ENCODE results near the gene GNB1. TPM values are rescaled to one million over a fixed set of nuclear protein-coding genes. Genes with fewer than 3 reads are reported as not detected.

Gene GNB1
- polyA plus RNA-seq, 1 donor = 226 TPM

GRCh38 chr1:1780598-1781525 lies 110.0 kb downstream of the GNB1 start:
- no peak for DNase-seq
- H3K27me3 ChIP-seq (ENCODE audit: control insufficient read depth, insufficient read depth, low read length) = no peaks in the 10 kb centered on the region
- H3K4me3 ChIP-seq (ENCODE audit: low read length) = no peak overlapping the region
- H3K36me3 ChIP-seq (ENCODE audit: control insufficient read depth, insufficient read depth, low read length) = peaks cover 15% of the 10 kb centered on the region
- no CpG with 5 or more reads among the region's 7 CpGs for WGBS (ENCODE audit: insufficient coverage, low lambda C conversion rate)
- no peaks in the 10 kb centered on the region for H3K9me3 ChIP-seq (ENCODE audit: control insufficient read depth, low read depth, low read length)
- peak overlapping the region; percentile 91 for H3K27ac ChIP-seq (ENCODE audit: low read length)
- peaks cover 55% of the 10 kb centered on the region for H3K4me1 ChIP-seq (ENCODE audit: control insufficient read depth, insufficient read depth, low read length)

- Histone ChIP-seq H3K27me3 (ENCODE audit: control insufficient read depth, insufficient read depth, low read length) (no peaks in the 10 kb centered on the region), H3K4me3 (ENCODE audit: low read length) (no peak overlapping the region), H3K4me1 (ENCODE audit: control insufficient read depth, insufficient read depth, low read length) (peaks cover 59% of the 10 kb centered on the region), H3K9me3 (ENCODE audit: control insufficient read depth, low read depth, low read length) (no peaks in the 10 kb centered on the region), H3K27ac (ENCODE audit: low read length) (peak overlapping the region; percentile 91), H3K36me3 (ENCODE audit: control insufficient read depth, insufficient read depth, low read length) (peaks cover 6% of the 10 kb centered on the region)
- DNase-seq = peak in 1 of 2 donors; percentile 74
- no CpG with 5 or more reads among the region's 19 CpGs for WGBS (ENCODE audit: insufficient coverage, low lambda C conversion rate)
Measured at GRCh38 chr1:1779691-1780597, 110.9 kb downstream of the GNB1 start.

GRCh38 chr1:1779320-1779675 lies 111.6 kb downstream of the GNB1 start:
- no CpG with 5 or more reads among the region's 11 CpGs for WGBS (ENCODE audit: insufficient coverage, low lambda C conversion rate)
- no peak for DNase-seq
- peaks cover 59% of the 10 kb centered on the region for H3K4me1 ChIP-seq (ENCODE audit: control insufficient read depth, insufficient read depth, low read length)
- H3K36me3 ChIP-seq (ENCODE audit: control insufficient read depth, insufficient read depth, low read length) = no peaks in the 10 kb centered on the region
- no peaks in the 10 kb centered on the region for H3K27me3 ChIP-seq (ENCODE audit: control insufficient read depth, insufficient read depth, low read length)
- peaks cover 2% of the 10 kb centered on the region for H3K9me3 ChIP-seq (ENCODE audit: control insufficient read depth, low read depth, low read length)
- H3K4me3 ChIP-seq (ENCODE audit: low read length) = peak overlapping the region; percentile 51
- H3K27ac ChIP-seq (ENCODE audit: low read length) = peak overlapping the region; percentile 91

GRCh38 chr1:1778663-1779319 lies 112.1 kb downstream of the GNB1 start:
- Histone ChIP-seq H3K36me3 (ENCODE audit: control insufficient read depth, insufficient read depth, low read length) (no peaks in the 10 kb centered on the region), H3K27me3 (ENCODE audit: control insufficient read depth, insufficient read depth, low read length) (no peaks in the 10 kb centered on the region), H3K4me1 (ENCODE audit: control insufficient read depth, insufficient read depth, low read length) (peaks cover 59% of the 10 kb centered on the region), H3K9me3 (ENCODE audit: control insufficient read depth, low read depth, low read length) (peaks cover 3% of the 10 kb centered on the region), H3K27ac (ENCODE audit: low read length) (peak overlapping the region; percentile 91), H3K4me3 (ENCODE audit: low read length) (peak overlapping the region; percentile 51)
- DNase-seq = peak; percentile 65 to 87
- WGBS (ENCODE audit: insufficient coverage, low lambda C conversion rate) = no CpG with 5 or more reads among the region's 68 CpGs

GRCh38 chr1:1777950-1778662 lies 112.8 kb downstream of the GNB1 start, which contains the start of gene NADK:
NADK (minus strand) TSS chr1:1778470; CDS start chr1:1765406, 13,064 bp downstream.
- H3K4me3 ChIP-seq (ENCODE audit: low read length) = peak within 1 kb of the TSS; percentile 61
- no peaks in the 10 kb centered on the region for H3K36me3 ChIP-seq (ENCODE audit: control insufficient read depth, insufficient read depth, low read length)
- peak; percentile 71 for DNase-seq
- no peaks in the 10 kb centered on the region for H3K27me3 ChIP-seq (ENCODE audit: control insufficient read depth, insufficient read depth, low read length)
- H3K27ac ChIP-seq (ENCODE audit: low read length) = peak within 1 kb of the TSS; percentile 91
- H3K4me1 ChIP-seq (ENCODE audit: control insufficient read depth, insufficient read depth, low read length) = peaks cover 54% of the 10 kb centered on the region
- H3K9me3 ChIP-seq (ENCODE audit: control insufficient read depth, low read depth, low read length) = peaks cover 3% of the 10 kb centered on the region
- no CpG with 5 or more reads among the region's 99 CpGs for WGBS (ENCODE audit: insufficient coverage, low lambda C conversion rate)

GRCh38 chr1:1777583-1777899 lies 113.3 kb downstream of the GNB1 start:
- Histone ChIP-seq H3K9me3 (ENCODE audit: control insufficient read depth, low read depth, low read length) (peaks cover 3% of the 10 kb centered on the region), H3K36me3 (ENCODE audit: control insufficient read depth, insufficient read depth, low read length) (no peaks in the 10 kb centered on the region), H3K4me3 (ENCODE audit: low read length) (peak overlapping the region; percentile 61), H3K27ac (ENCODE audit: low read length) (peak overlapping the region; percentile 60), H3K4me1 (ENCODE audit: control insufficient read depth, insufficient read depth, low read length) (peaks cover 48% of the 10 kb centered on the region), H3K27me3 (ENCODE audit: control insufficient read depth, insufficient read depth, low read length) (no peaks in the 10 kb centered on the region)
- peak in 1 of 2 donors; percentile 46 for DNase-seq
- WGBS (ENCODE audit: insufficient coverage, low lambda C conversion rate) = no CpG with 5 or more reads among the region's 6 CpGs

- peaks cover 44% of the 10 kb centered on the region for H3K4me1 ChIP-seq (ENCODE audit: control insufficient read depth, insufficient read depth, low read length)
- peaks cover 5% of the 10 kb centered on the region for H3K9me3 ChIP-seq (ENCODE audit: control insufficient read depth, low read depth, low read length)
- peak overlapping the region; percentile 60 for H3K27ac ChIP-seq (ENCODE audit: low read length)
- H3K27me3 ChIP-seq (ENCODE audit: control insufficient read depth, insufficient read depth, low read length) = no peaks in the 10 kb centered on the region
- peak overlapping the region; percentile 61 for H3K4me3 ChIP-seq (ENCODE audit: low read length)
- WGBS (ENCODE audit: insufficient coverage, low lambda C conversion rate) = 0% methylated on average over 2 of the region's 9 CpGs
- H3K36me3 ChIP-seq (ENCODE audit: control insufficient read depth, insufficient read depth, low read length) = peaks cover 5% of the 10 kb centered on the region
- peak in 1 of 2 donors; percentile 65 for DNase-seq
Measured at GRCh38 chr1:1776672-1777582, 114.0 kb downstream of the GNB1 start.

GRCh38 chr1:1775327-1776226 lies 115.3 kb downstream of the GNB1 start:
- peaks cover 30% of the 10 kb centered on the region for H3K4me1 ChIP-seq (ENCODE audit: control insufficient read depth, insufficient read depth, low read length)
- peaks cover 11% of the 10 kb centered on the region for H3K9me3 ChIP-seq (ENCODE audit: control insufficient read depth, low read depth, low read length)
- H3K27me3 ChIP-seq (ENCODE audit: control insufficient read depth, insufficient read depth, low read length) = no peaks in the 10 kb centered on the region
- 84% methylated on average over 2 of the region's 11 CpGs for WGBS (ENCODE audit: insufficient coverage, low lambda C conversion rate)
- peaks cover 12% of the 10 kb centered on the region for H3K36me3 ChIP-seq (ENCODE audit: control insufficient read depth, insufficient read depth, low read length)
- H3K27ac ChIP-seq (ENCODE audit: low read length) = no peak overlapping the region
- DNase-seq = no peak
- no peak overlapping the region for H3K4me3 ChIP-seq (ENCODE audit: low read length)
